Bronchial epithelial cell (primary cell): ENCODE data around the gene MAN1C1. TPM values are rescaled to one million over a fixed set of nuclear protein-coding genes. Genes with fewer than 3 reads are reported as not detected.

Experiments used
- DNase-seq: peaks from one replicate; pipeline ENCODE4 v3.0.0-alpha.2; 2010; ENCODE audit warnings: low read depth
- FAIRE-seq: peaks from 2 replicates; lab custom pipeline; 2011; peaks lifted over from hg19 to GRCh38; lab: Jason Lieb, UNC
- H3K27me3 ChIP-seq: 2 replicates; pipeline ENCODE4 v1.5.1; 2011; ENCODE audit warnings: low read length; ENCODE audit not compliant: control insufficient read depth, insufficient read depth
- H3K36me3 ChIP-seq: 2 replicates; pipeline ENCODE4 v1.5.1; 2011; ENCODE audit warnings: low read length; ENCODE audit not compliant: control insufficient read depth, insufficient read depth
- H3K4me3 ChIP-seq: 2 replicates; pipeline ENCODE4 v1.5.1; 2011; ENCODE audit warnings: mild to moderate bottlenecking, low read depth, low read length, control low read depth
- CTCF ChIP-seq: IDR thresholded peaks from 2 replicates; pipeline ENCODE4 v1.5.1; 2011; ENCODE audit warnings: mild to moderate bottlenecking, moderate library complexity, low read length, control low read depth, inconsistent platforms; ENCODE audit not compliant: insufficient read depth, severe bottlenecking
- total RNA-seq: library from RNA; depleted of rRNA; stranded (reverse); fragments of >200 nt; gene quantifications from 2 replicates; pipeline ENCODE4 v1.2.1, GENCODE V29; 2014

Gene MAN1C1
- total RNA-seq, 1 donor from 2014 or later = under 0.01 TPM

GRCh38 chr1:25744636-25745425 is 128.2 kb downstream of the MAN1C1 start:
- H3K4me3 ChIP-seq = no peak overlapping the region
- no peak for TF ChIP-seq CTCF
- FAIRE-seq (peak; percentile 23), DNase-seq (no peak)
- H3K36me3 ChIP-seq = no peaks in the 10 kb centered on the region
- no peaks in the 10 kb centered on the region for H3K27me3 ChIP-seq

- DNase-seq (no peak), FAIRE-seq (no peak)
- no peaks in the 10 kb centered on the region for H3K27me3 ChIP-seq
- no peak for TF ChIP-seq CTCF
- no peak overlapping the region for H3K4me3 ChIP-seq
- no peaks in the 10 kb centered on the region for H3K36me3 ChIP-seq
These were observed 129.9 kb downstream of the MAN1C1 start for GRCh38 chr1:25746299-25747045.

GRCh38 chr1:25747046-25747719 is 130.6 kb downstream of the MAN1C1 start:
- FAIRE-seq (no peak), DNase-seq (no peak)
- no peaks in the 10 kb centered on the region for H3K27me3 ChIP-seq
- no peak overlapping the region for H3K4me3 ChIP-seq
- no peak for TF ChIP-seq CTCF
- no peaks in the 10 kb centered on the region for H3K36me3 ChIP-seq

GRCh38 chr1:25748531-25749205 is 132.1 kb downstream of the MAN1C1 start:
- Histone ChIP-seq H3K4me3 (no peak overlapping the region), H3K36me3 (no peaks in the 10 kb centered on the region), H3K27me3 (no peaks in the 10 kb centered on the region)
- DNase-seq = peak; percentile 60
- TF ChIP-seq CTCF = no peak
- FAIRE-seq = no peak

GRCh38 chr1:25750923-25751605 is 134.5 kb downstream of the MAN1C1 start:
- no peak for DNase-seq
- TF ChIP-seq CTCF = no peak
- no peak for FAIRE-seq
- H3K27me3 ChIP-seq = no peaks in the 10 kb centered on the region
- H3K36me3 ChIP-seq = no peaks in the 10 kb centered on the region
- no peak overlapping the region for H3K4me3 ChIP-seq
